GM21786 (cell line): ENCODE results near the gene OR6C65.
"Not testable (repeated sequence)": the region's sequence is repeated elsewhere in the genome, so short reads cannot be mapped to it uniquely, and the experiment has no call there.

ENCODE experiments used
- ATAC-seq: cut with Tn5 transposase; IDR thresholded peaks from one replicate; pipeline ENCODE4 v1.9.1; 2021; ENCODE audit not compliant: unreplicated experiment

The OR6C65 gene

DNA sequence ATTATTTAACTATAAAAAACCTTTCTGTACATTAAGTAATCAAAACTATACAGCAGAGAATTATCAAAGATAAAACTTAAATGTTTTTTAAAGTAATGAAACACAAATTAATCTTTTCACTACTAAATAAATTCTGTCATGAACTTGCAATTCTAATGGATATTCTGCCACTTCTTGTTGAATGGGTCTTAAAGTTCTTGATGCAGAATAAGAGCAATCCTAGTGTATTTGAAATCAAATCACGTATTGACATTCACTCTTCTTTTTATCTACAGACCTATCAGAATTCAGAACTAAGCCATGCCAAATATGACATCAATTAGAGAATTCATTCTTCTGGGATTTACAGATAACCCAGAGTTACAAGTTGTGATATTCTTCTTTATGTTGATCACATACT lies at the start of gene OR6C65:
Gene OR6C65, plus strand, starts transcription at position 301 of the 400 bp plus-strand sequence. Its CDS starts 0 bp downstream, at position 301.
- no peak for ATAC-seq

DNA sequence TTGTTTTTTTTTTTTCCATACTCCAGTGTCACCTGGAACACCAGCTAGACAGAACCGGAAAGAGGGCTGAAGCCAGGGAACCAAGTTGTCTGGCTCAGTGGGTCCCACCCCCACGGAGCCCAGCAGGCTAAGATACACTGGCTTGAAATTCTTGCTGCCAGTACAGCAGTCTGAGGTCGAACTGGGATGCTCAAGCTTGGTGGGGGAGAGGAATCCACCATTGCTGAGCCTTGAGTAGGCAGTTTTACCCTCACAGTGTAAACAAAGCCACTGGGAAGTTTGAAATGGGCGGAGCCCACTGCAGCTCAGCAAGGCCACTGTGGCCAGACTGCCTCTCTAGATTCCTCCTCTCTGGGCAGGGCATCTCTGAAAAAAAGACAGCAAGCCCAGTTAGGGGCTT lies 45.0 kb upstream of the OR6C65 start:
- ATAC-seq = not testable (repeated sequence)

DNA sequence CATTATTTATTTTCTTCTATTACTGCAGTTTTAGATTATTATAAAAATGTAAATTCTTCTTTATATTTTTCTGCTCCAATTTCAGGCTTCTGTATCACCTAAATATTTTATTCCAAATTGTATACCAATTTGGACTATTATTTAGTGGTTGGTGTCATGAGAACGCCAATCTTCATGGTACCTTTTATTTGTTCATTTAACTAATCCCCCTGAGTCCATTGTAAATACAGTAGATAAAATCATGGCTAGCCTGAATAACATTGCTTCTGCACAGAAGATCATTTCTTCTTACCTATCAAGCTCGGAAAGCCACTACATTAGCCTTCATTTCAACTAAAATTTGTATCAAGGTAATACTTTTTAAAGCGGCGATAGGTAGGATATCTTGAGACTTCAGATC lies 37.7 kb upstream of the OR6C65 start, which contains the start of gene OR6C75:
Gene OR6C75, plus strand, starts transcription at position 301 of the 400 bp plus-strand sequence. CDS start 2,136 bp downstream, outside the sequence.
- ATAC-seq = no peak

DNA sequence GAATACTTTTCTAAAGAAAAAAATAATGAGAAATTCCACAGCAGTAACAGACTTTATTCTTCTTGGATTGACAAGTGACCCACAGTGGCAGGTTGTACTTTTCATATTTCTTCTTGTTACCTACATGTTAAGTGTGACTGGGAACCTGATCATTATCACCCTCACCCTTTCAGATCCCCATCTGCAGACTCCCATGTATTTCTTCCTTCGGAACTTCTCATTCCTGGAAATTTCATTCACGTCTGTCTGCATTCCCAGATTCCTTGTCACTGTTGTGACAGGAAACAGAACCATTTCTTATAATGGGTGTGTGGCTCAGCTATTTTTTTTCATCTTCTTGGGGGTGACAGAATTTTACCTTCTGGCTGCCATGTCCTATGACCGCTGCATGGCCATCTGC lies 35.2 kb upstream of the OR6C65 start:
- ATAC-seq = no peak

DNA sequence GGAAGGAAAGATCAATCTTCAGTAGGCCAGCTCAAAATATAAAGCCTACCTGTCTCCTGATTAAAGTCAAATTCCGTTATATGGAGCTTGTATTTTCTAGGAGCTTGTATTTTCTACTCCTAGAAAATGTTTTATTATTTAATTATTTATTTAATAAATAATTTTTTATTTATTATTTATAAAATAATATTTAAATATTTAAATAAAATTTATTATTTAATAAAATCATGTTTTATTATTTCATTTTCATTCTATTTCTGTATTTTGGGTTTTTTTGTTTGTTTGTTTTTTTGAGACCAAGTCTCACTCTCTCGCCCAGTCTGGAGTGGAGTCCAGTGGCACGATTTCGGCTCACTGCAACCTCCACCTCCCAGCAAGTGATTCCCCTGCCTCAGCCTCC lies 27.8 kb upstream of the OR6C65 start:
- no peak for ATAC-seq

DNA sequence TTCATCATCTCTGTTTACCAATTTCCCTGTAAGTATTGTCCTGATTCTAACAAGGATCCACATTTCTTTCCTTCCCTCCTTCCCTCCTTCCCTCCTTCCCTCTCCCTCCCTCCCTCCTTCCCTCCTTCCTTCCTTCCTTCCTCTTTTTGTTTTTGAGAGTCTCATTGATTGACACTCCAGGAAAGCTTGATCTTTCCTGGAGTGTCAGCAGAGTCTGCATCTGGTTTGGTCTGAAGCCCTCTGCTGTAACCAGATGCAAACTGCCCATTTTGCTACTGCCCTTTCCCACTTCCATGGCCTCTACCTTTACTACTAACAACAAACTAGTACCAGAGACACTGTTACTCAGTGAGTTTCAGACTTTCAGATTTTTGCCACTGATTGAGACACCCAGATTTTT lies 14.4 kb upstream of the OR6C65 start:
- no peak for ATAC-seq

DNA sequence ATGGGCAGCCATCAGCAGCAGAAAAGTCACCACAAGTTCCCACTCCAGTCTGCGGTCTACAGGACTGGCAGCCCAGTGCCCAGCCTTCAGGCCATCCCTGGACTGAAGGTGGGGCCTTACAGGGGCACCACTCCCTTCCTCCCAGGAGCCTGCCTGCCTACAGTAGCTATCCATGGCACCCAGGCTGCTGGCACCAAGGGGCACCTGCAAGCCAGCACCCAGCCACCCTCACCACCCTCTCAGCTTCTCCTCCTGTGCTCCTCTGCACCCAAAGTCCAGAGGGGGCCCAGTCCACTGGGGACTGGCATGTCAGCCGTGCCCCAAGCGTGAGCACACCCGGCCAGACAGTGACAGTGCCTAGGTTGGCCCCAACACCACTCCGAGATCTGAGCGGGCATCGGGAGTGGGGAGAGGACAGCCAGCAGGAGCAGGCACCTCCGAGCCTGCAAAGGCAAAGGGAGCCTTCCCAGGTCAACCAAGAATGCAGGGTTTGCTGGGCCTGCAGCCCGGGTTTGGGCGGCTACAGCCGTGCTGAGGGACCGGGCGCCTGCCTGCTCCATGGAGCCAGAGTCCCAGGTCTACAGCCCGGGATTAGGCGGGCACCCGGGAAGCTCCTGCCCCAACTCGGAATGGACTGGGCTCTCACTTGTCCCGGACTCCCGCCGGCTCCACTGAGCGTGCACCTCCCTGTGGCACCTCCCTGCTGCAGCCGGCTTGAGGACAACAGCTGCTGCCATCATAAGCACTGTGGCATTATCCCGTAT lies 8.1 kb upstream of the OR6C65 start:
- ATAC-seq = no peak

DNA sequence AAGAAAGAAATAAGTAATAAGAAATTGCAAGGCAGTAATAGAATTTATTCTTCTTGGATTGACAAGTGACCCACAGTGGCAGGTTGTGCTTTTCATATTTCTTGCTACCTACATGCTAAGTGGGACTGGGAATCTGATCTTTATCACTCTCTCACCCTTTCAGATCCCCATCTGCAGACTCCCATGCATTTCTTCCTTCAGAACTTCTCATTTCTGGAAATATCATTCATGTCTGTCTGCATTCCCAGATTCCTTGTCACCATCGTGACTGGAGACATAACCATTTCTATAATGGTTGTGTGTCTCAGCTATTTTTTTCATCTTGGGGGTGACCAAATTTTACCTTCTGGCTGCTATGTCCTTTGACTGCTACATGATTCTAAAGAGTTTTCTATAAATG lies 4.0 kb upstream of the OR6C65 start:
- no peak for ATAC-seq

DNA sequence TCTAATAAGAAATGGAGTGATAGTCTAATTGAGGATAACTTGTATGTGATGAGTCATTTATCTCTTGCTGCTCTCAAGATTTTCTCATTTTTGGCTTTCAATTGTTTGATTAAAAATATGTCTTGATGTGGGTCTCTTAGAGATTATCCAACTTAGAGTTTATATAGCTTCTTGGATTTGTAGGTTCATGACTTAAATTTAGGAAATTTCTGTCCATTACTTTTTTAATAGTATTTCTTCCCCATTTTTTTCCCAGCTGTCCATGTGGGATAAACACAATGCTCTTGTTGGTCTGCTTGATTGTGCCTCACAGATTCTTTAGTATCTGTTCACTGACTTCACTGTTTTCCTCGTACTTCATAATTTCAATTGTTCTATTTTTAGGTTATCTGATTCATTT lies 7.5 kb downstream of the OR6C65 start:
- ATAC-seq = no peak

DNA sequence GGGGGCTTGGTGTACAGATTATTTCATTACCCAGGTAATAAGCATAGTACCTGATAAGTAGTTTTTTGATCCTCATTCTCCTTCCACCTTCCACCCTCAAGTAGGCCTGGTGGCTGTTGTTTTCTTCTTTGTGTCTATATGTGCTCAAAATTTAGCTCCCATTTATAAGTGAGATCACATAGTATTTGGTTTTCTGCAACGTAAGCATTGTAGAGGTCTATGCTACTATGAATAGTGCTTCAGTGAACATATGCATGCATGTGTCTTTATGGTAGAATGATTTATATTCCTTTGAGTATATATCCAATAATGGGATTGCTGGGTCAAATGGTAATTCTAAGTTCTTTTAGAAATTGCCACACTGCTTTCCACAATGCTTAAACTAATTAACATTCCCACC lies 8.8 kb downstream of the OR6C65 start:
- not testable (repeated sequence) for ATAC-seq

DNA sequence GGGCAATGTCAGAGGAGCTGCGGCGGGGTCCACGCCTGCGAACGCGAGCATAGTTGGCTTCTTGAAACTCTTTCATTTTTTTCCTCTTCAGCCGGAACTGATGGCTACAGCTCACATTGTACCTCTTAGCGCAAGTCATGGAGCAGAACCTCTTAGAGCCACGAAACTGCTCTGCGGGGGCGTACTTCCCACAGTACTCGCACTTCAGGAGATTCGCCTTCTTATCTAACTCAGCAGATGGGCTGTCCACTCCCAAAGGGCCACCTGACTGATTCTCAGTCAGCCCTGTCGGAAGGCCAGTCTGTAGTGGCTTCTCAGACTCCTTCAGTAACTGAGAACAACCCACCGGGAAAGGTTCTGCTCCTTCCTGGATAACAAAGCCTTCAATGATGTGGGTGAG lies 11.8 kb downstream of the OR6C65 start:
- not testable (repeated sequence) for ATAC-seq

DNA sequence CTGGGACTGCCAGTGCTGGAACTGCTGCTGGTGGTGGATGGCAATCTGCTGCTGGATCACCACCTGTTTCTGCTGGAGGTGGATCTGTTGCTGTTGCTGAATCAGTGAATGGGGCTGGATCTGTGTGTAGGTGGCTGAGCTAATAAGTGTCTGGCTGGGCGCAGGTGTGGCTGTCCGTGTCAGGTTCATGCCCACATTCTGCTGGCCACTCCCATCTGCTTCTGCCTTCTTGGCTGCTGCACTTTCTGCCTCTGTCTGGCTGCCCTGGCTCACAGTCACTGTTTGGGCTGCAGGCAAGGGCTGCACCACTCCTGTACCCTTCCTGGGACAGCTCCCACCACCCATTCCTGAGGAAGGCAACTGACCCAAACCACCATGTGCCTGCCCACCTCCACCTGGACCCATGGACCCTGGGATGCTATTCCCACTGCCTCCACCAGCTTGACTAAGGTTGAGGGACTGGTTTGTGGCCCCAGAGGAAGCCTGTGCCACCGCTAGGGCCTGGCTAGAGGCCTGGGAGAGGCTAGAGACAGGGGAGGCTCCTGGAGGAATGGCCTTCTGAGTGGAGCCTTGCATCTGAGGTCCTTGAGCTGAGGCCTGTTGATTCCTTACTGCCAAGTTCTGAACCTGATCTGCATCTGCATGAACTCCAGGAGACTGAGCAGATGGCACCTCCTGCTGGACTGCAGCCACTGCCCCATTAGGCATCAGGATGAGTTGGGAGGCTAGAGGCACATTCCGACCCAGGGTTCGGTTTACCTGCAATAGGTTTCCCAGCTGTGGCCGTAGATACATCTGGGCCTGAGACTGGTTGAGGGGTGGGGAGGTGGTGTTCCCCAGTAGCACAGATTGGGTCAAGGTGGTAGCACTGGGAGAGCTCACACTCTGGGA lies 13.4 kb downstream of the OR6C65 start:
- not testable (repeated sequence) for ATAC-seq

DNA sequence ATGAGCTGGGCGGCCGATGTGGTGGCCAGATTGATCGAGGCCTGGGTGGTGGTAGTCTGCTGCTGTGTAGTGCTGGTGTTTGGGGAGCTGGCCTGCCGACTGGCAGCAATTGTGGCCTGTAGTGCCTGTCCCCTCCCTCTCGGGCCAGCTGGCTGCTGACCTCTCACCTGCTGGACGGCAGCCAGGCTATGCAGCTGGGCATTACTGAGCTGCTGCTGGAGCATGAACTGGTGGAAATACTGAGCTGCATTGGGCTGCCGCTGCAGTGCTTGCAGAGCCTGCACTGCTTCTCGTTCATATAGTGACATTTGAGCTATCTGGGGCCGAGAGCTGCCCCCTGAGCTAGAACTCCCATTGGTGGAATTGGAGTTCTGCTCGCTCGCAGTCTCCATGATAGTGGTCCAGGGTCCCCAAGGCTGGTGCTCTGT lies 14.1 kb downstream of the OR6C65 start:
- ATAC-seq = not testable (repeated sequence)

DNA sequence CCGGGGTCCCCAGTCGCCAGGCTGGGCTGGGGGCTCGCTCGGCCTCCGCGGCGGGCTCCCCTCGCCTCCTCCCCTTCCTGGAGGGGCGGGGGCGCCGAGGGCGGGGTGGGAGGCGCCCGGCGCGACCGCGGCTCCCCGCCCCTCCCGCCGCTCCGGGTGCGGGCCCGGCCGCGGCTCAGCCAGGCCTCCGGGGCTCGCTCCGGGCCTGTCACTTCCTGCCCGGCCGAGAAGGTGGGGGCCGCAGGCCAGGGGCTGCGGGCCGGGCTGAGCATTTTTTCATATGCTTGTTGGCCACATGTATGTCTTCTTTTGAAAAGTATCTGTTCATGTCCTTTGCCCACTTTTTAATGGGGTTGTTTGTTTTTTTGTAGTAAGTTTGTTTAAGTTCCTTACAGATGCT lies 14.6 kb downstream of the OR6C65 start:
- ATAC-seq = not testable (repeated sequence)

DNA sequence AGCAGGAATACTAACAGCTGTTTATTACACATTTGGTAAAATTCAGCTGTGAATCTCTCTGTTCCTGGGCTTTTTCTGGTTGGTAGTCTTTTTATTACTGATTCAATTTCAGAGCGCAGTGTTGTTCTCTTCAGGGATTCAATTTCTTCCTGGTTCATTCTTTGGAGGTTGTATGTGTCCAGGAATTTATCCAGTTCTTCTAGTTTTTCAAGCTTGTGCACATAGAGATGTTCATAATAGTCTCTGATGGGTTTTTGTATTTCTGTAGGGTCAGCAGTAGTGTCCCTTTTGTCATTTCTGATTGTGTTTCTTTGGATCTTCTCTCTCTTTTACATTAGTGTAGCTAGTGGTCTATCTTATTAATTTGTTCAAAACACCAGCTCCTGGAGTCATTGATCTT lies 16.6 kb downstream of the OR6C65 start:
- ATAC-seq = no peak

DNA sequence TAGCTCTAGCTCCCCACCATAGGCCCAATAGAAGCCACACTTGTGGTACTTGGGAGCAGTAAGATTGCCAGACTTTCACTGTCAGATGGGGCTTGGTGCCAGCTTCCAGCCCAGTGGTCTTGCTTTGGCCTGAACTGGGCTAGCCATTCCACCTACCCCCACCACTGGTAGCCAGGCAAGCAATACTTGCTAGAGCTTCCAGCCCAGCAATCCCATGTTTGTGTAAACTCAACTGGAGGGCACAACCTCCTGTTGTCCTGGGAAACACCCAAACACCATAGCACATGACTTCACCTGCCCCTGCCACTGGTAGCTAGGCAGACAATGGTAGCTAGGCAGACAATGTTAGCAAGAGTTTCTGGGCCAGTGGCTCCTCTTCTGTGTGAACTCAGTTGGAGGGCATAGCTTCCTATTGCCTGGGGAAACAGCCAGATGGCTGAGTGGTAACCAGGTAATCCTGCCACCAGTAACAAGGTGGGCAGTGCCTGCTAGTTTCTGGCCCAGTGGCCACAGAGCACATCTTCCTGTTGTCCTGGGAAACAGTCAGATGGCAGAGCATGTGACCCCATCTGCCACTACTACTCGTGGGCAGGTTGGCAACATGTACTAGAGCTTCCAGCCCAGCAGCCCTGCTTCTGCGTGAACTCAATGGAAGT lies 20.1 kb downstream of the OR6C65 start:
- ATAC-seq = no peak

DNA sequence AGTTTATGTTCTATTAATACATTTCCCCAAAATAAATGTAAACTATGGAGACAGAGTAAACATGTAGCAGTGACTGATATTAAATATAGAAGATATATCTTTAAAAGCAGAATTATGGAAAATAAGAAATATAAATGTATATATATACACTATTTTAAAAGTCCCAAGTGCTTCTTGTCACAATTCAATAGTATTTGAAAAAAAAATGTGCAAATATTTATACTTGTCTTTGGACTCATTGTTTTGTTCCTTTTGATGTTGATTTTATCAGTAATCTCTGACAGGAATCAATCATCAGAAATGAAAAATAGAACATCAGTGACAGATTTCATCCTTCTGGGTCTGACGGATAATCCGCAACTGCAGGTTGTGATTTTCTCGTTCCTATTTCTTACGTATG lies 25.6 kb downstream of the OR6C65 start, which contains the start of gene OR6C76:
Gene OR6C76, plus strand, starts transcription at position 301 of the 400 bp plus-strand sequence. Its CDS starts 0 bp downstream, at position 301.
- ATAC-seq = no peak

DNA sequence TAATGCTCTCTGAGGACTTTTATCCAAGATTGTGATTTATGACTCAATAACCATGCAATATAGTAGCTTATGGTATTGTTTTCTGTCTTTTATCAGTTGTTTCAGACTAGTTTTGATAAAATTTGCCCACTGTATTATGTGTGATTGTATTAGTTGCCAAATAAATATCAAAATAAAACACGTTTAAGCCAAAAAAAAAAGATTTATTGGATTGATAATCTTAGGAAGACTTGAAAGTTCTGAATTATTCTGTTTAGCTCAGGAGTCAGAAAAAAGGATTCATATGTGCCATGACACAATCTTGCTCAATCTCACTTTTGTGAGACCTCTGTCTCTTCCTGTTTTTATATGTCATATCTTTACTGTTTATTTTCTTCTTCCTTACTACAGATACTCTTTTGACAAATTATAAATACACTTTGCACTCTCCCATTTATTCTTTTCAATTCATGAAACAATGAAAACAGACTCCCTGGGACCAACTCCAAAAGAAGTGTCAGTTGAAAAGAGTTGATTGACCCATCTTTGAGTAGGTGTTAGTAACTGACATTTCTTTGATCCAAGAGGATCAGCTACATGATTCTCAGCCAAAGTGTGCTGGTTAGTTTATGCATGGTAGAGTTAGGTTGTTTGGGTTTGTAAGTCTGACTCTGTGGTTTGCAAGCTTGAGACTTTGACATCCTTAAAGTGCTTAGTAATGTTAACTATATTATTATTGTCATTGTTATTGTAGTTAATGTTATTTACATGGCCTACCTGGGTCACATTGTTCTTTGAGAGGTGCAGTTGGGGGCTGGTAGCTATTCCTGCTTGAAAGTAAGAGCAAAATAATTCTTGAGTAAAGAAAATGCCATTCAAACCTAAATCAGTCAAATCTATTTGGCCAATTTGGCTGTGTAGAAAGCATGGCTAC lies 28.3 kb downstream of the OR6C65 start:
- ATAC-seq = no peak

DNA sequence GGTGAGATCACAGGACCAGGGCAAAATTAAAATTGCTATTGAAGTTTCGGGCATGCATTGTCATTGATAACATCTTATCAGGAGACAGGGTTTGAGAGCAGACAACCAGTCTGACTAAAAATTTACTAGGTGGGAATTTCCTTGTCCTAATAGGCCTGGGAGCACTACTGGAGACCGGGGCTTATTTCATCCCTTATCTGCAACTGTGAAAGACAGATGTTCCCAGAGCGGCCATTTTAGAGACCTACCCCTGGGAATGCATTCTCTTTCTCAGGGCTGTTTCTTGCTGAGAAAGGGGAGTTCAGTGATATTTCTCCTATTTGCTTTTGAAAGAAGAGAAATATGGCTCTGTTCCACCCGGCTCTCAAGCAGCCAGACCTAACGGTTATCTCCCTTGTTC lies 40.9 kb downstream of the OR6C65 start:
- ATAC-seq = not testable (repeated sequence)

DNA sequence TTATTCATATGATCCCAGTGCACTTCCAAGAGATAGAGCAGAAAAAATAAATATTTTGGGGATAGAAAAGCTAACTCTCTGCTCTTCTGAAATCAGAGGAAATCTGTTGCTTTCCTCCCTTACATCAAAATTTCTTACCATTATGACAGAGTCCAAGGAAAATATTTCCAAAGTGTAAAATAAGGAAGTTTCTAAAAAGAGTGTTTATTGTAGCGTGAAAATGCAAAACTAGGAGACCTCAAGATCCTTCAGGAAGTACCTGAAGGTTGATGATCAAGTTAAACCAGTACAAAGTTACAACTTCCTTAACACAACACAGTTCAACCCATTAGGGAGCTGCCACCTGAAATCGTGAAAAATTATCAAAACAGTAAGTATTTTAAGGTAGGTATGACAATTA lies 43.4 kb downstream of the OR6C65 start, which contains the start of gene OR6C2:
Gene OR6C2, plus strand, starts transcription at position 301 of the 400 bp plus-strand sequence. CDS start 8,138 bp downstream, outside the sequence.
- no peak for ATAC-seq
